OCI-LY3 (cell line): ENCODE results near the gene UNC79.

Source experiments
- H2AFZ ChIP-seq: fragments of 200-600, 300-600 bp; shearing (Covaris generic); 2 replicates; pipeline ENCODE4 v1.6.0; 2014; ENCODE audit warnings: antibody characterized with exemption, low read depth, low read length
- H3K27ac ChIP-seq: fragments of 200-600, 300-600 bp; sonication (generic); 2 replicates; pipeline ENCODE4 v1.5.1; 2014; ENCODE audit warnings: mild to moderate bottlenecking, low read length, moderate library complexity, mixed read lengths
- H3K27me3 ChIP-seq: fragments of 200-600, 300-600 bp; sonication (generic); 2 replicates; pipeline ENCODE4 v1.6.1; 2014; ENCODE audit warnings: low read depth, low read length, mixed read lengths
- H3K36me3 ChIP-seq: fragments of 200-600, 300-600 bp; sonication (generic); replicated peaks from 2 replicates; pipeline ENCODE3; 2014; ENCODE audit warnings: low read depth, low read length, mixed read lengths
- H3K4me1 ChIP-seq: fragments of 300-600, 200-600 bp; sonication (generic); 2 replicates; pipeline ENCODE4 v1.6.1; 2014; ENCODE audit warnings: low read length, mixed read lengths
- H3K4me2 ChIP-seq: fragments of 200-600, 300-600 bp; sonication (generic); 2 replicates; pipeline ENCODE4 v1.6.1; 2014; ENCODE audit warnings: low read length, mixed read lengths
- H3K4me3 ChIP-seq: fragments of 300-600, 200-600 bp; sonication (generic); 2 replicates; pipeline ENCODE4 v1.5.1; 2014; ENCODE audit warnings: antibody characterized with exemption, mild to moderate bottlenecking, low read length, moderate library complexity
- H3K79me2 ChIP-seq: fragments of 300-600, 200-600 bp; shearing (Covaris generic); 2 replicates; pipeline ENCODE4 v1.6.1; 2014; ENCODE audit warnings: mild to moderate bottlenecking, low read length, mixed read lengths
- H3K9ac ChIP-seq: fragments of 300-600, 200-600 bp; shearing (Covaris generic); 2 replicates; pipeline ENCODE4 v1.6.0; 2014; ENCODE audit warnings: mild to moderate bottlenecking, low read length, moderate library complexity
- H3K9me3 ChIP-seq: fragments of 200-600, 300-600 bp; shearing (Covaris generic); 2 replicates; pipeline ENCODE4 v1.6.1; 2014; ENCODE audit warnings: low read length, mixed read lengths; ENCODE audit not compliant: insufficient read depth
- H4K20me1 ChIP-seq: fragments of 200-600, 300-600 bp; sonication (generic); 2 replicates; pipeline ENCODE4 v1.6.1; 2016; ENCODE audit warnings: low read length, mixed read lengths; ENCODE audit not compliant: insufficient read depth
- EZH2phosphoT487 ChIP-seq: fragments of 200-600 bp; shearing (Covaris generic); IDR thresholded peaks from 2 replicates; pipeline ENCODE4 v1.6.1; 2018; ENCODE audit warnings: antibody characterized with exemption, mixed run types, low read depth
- TF ChIP-seq, protein P1 (sequence below): fragments of 200-600, 300-600 bp; sonication (generic); IDR thresholded peaks from 2 replicates; pipeline ENCODE4 v1.5.1; 2014; ENCODE audit warnings: antibody characterized with exemption, low read length, low read depth

UNC79 gene

GRCh38 chr14:93751946-93752655 is 321.4 kb downstream of the UNC79 start:
- H3K9me3 ChIP-seq, result no peaks in the 10 kb centered on the region
- H3K27ac ChIP-seq, result no peak overlapping the region
- H3K27me3 ChIP-seq, result no peaks in the 10 kb centered on the region
- H3K79me2 ChIP-seq, result no peaks in the 10 kb centered on the region
- no peaks in the 10 kb centered on the region for H3K4me1 ChIP-seq
- no peak overlapping the region for H3K9ac ChIP-seq
- TF ChIP-seq, protein P1, sequence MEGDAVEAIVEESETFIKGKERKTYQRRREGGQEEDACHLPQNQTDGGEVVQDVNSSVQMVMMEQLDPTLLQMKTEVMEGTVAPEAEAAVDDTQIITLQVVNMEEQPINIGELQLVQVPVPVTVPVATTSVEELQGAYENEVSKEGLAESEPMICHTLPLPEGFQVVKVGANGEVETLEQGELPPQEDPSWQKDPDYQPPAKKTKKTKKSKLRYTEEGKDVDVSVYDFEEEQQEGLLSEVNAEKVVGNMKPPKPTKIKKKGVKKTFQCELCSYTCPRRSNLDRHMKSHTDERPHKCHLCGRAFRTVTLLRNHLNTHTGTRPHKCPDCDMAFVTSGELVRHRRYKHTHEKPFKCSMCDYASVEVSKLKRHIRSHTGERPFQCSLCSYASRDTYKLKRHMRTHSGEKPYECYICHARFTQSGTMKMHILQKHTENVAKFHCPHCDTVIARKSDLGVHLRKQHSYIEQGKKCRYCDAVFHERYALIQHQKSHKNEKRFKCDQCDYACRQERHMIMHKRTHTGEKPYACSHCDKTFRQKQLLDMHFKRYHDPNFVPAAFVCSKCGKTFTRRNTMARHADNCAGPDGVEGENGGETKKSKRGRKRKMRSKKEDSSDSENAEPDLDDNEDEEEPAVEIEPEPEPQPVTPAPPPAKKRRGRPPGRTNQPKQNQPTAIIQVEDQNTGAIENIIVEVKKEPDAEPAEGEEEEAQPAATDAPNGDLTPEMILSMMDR, result no peak
- no peak for TF ChIP-seq EZH2phosphoT487
- no peaks in the 10 kb centered on the region for H3K36me3 ChIP-seq
- H2AFZ ChIP-seq, result no peak overlapping the region
- H3K4me2 ChIP-seq, result no peak overlapping the region
- H3K4me3 ChIP-seq, result no peak overlapping the region
- no peaks in the 10 kb centered on the region for H4K20me1 ChIP-seq

GRCh38 chr14:93752980-93753561 is 322.3 kb downstream of the UNC79 start:
- Histone ChIP-seq H3K27ac (no peak overlapping the region), H3K27me3 (no peaks in the 10 kb centered on the region), H3K79me2 (no peaks in the 10 kb centered on the region), H3K9me3 (no peaks in the 10 kb centered on the region), H3K9ac (no peak overlapping the region), H3K4me3 (no peak overlapping the region), H2AFZ (no peak overlapping the region), H3K4me2 (no peak overlapping the region), H3K4me1 (no peaks in the 10 kb centered on the region), H3K36me3 (no peaks in the 10 kb centered on the region), H4K20me1 (no peaks in the 10 kb centered on the region)
- TF ChIP-seq, protein P1, result no peak
- no peak for TF ChIP-seq EZH2phosphoT487

DNA sequence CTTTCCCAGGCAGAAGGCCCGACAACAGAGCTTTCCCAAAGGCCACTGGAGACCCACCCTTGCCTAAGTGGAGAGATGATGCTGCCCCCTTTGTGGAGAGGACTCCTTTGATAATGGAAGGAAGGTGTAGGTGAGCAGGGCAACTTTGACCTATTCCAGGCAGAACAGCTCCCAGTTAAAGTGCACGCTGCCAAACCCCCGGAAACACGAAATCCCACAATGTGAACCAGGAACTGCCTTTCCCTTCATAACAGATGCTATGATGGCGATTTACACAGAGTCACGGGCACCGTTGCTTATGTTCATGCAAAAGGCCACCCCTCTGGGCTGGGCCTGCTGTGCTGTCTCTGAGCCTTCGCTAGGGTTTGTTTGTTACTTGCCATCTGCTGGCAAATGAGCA is 322.9 kb downstream of the UNC79 start:
- H3K9me3 ChIP-seq, result no peaks in the 10 kb centered on the region
- no peaks in the 10 kb centered on the region for H3K79me2 ChIP-seq
- H3K27ac ChIP-seq, result no peak overlapping the region
- H3K4me2 ChIP-seq, result no peak overlapping the region
- H3K4me1 ChIP-seq, result no peaks in the 10 kb centered on the region
- H3K9ac ChIP-seq, result no peak overlapping the region
- no peak overlapping the region for H2AFZ ChIP-seq
- H3K36me3 ChIP-seq, result no peaks in the 10 kb centered on the region
- no peaks in the 10 kb centered on the region for H3K27me3 ChIP-seq
- no peaks in the 10 kb centered on the region for H4K20me1 ChIP-seq
- no peak overlapping the region for H3K4me3 ChIP-seq
- TF ChIP-seq EZH2phosphoT487, result no peak
- TF ChIP-seq, protein P1, result no peak

- no peak overlapping the region for H3K4me3 ChIP-seq
- H4K20me1 ChIP-seq, result no peaks in the 10 kb centered on the region
- H3K27ac ChIP-seq, result no peak overlapping the region
- no peaks in the 10 kb centered on the region for H3K27me3 ChIP-seq
- H3K79me2 ChIP-seq, result no peaks in the 10 kb centered on the region
- no peak overlapping the region for H3K4me2 ChIP-seq
- no peaks in the 10 kb centered on the region for H3K36me3 ChIP-seq
- no peak overlapping the region for H3K9ac ChIP-seq
- H2AFZ ChIP-seq, result no peak overlapping the region
- no peaks in the 10 kb centered on the region for H3K9me3 ChIP-seq
- H3K4me1 ChIP-seq, result no peaks in the 10 kb centered on the region
- no peak for TF ChIP-seq EZH2phosphoT487
- TF ChIP-seq, protein P1, result no peak
These were observed 326.5 kb downstream of the UNC79 start for GRCh38 chr14:93757206-93757605.
